ENCODE results near the gene KIF1A. TPM values are rescaled to one million over a fixed set of nuclear protein-coding genes. Genes with fewer than 3 reads are reported as not detected.

The KIF1A gene
- total and polyA plus RNA-seq, 8 donors = 32.4 to 76.0 (median 62.1) TPM

- 31 to 41% methylated on average over 33 of the region's 33 CpGs for WGBS, 2 donors
- FAIRE-seq = no peak
- peak; percentile 93 to 98 (median 97) for ATAC-seq
These were observed 31.3 kb upstream of the KIF1A start for GRCh38 chr2:240851078-240851991.

GRCh38 chr2:240850756-240851077, 30.7 kb upstream of the KIF1A start:
- TF ChIP-seq, protein P1, sequence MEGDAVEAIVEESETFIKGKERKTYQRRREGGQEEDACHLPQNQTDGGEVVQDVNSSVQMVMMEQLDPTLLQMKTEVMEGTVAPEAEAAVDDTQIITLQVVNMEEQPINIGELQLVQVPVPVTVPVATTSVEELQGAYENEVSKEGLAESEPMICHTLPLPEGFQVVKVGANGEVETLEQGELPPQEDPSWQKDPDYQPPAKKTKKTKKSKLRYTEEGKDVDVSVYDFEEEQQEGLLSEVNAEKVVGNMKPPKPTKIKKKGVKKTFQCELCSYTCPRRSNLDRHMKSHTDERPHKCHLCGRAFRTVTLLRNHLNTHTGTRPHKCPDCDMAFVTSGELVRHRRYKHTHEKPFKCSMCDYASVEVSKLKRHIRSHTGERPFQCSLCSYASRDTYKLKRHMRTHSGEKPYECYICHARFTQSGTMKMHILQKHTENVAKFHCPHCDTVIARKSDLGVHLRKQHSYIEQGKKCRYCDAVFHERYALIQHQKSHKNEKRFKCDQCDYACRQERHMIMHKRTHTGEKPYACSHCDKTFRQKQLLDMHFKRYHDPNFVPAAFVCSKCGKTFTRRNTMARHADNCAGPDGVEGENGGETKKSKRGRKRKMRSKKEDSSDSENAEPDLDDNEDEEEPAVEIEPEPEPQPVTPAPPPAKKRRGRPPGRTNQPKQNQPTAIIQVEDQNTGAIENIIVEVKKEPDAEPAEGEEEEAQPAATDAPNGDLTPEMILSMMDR (IDR thresholded peaks at IDR 0.05) = no peak
- no peak for FAIRE-seq
- 51 to 54% methylated on average over 11 of the region's 11 CpGs for WGBS, 2 donors

More at GRCh38 chr2:240851078-240851991, 31.3 kb upstream of the KIF1A start:
- H3K4me1 ChIP-seq = no peaks in the 10 kb centered on the region
- intact Hi-C loops (cut with DNase I) = no loop called here
- H3K27ac ChIP-seq = no peak overlapping the region
- no peaks in the 10 kb centered on the region for H3K36me3 ChIP-seq
- no peak overlapping the region for H3K4me3 ChIP-seq
- H3K27me3 ChIP-seq = no peaks in the 10 kb centered on the region
- TF ChIP-seq, protein P1 (IDR thresholded peaks at IDR 0.05) = peak; percentile 85 to 99 (median 98)
- H3K9me3 ChIP-seq = no peaks in the 10 kb centered on the region
- peak; percentile 70 to 97 (median 92) for DNase-seq

DNA sequence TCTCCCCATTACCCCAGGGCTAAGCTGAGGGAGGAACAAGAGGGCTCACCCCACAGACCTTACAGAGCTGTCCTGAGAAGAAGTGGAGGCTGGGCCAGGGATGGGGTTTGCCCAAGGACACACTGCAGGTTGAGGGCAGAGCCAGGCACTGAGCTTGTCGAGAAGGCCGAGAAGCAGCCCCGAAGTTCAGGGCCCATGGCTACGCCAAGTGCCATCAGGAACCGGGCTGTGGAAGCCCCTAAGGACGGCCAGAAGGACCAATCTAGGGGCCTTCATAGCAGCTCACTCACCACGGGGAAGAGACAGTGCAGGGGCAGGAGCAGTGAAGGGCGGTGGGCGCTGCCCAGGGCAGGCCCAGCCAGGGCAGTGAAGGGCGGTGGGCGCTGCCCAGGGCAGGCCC, 30.0 kb upstream of the KIF1A start:
- Histone ChIP-seq H3K4me3 (no peak overlapping the region), H3K27me3 (no peaks in the 10 kb centered on the region), H3K27ac (no peak overlapping the region), H3K4me1 (no peaks in the 10 kb centered on the region), H3K9me3 (no peaks in the 10 kb centered on the region), H3K36me3 (no peaks in the 10 kb centered on the region)
- TF ChIP-seq, protein P1 (IDR thresholded peaks at IDR 0.05) = no peak
- intact Hi-C loops (cut with DNase I) = no loop called here
- 77 to 80% methylated on average over 10 to 11 of the region's 11 CpGs for WGBS, 2 donors
- ATAC-seq (no peak), DNase-seq (peak in 1 of 6 donors; percentile 54), FAIRE-seq (no peak)

More at GRCh38 chr2:240850756-240851077, 30.7 kb upstream of the KIF1A start:
- H3K4me3 ChIP-seq = no peak overlapping the region
- no peaks in the 10 kb centered on the region for H3K36me3 ChIP-seq
- peak in 1 of 6 donors; percentile 45 for DNase-seq
- no peaks in the 10 kb centered on the region for H3K4me1 ChIP-seq
- intact Hi-C loops (cut with DNase I) = no loop called here
- H3K9me3 ChIP-seq = no peaks in the 10 kb centered on the region
- H3K27me3 ChIP-seq = no peaks in the 10 kb centered on the region
- no peak overlapping the region for H3K27ac ChIP-seq
- ATAC-seq = no peak

DNA sequence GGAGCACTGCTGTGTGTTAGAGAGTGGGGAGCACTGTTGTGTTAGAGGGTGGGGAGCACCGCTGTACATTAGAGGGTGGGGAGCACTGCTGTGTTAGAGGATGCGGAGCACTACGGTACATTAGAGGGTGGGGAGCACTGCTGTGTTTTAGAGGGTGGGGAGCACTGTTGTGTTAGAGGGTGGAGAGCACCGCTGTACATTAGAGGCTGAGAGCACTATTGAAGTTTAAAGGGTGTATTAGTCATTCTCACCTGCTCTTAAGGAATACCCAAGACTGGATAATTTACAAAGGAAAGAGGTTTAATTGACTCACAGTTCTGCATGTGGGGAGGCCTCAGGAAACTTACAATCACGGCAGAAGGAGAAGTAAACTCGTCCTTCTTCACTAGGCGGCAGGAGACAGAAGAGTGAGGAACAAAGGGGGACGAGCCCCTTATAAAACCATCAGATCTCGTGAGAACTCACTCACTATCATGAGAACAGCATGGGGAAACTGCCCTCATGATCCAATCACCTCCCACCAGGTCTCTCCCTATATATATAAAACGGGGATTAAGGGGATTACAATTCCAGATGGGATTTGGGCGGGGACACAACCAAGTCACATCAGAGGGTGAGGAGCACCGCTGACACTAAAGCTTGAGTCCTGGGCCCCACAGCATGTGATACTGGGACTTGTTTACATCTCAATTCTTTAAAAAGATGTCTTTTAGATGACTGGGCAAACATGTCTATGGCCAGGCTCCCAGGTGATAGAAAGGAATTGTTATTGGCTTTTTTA, 29.1 kb upstream of the KIF1A start:
- Histone ChIP-seq H3K4me3 (no peak overlapping the region), H3K9me3 (no peaks in the 10 kb centered on the region), H3K27ac (no peak overlapping the region), H3K36me3 (no peaks in the 10 kb centered on the region), H3K4me1 (no peaks in the 10 kb centered on the region), H3K27me3 (no peaks in the 10 kb centered on the region)
- no peak for ATAC-seq
- WGBS, 2 donors = 72 to 74% methylated on average over 12 of the region's 12 CpGs
- no peak for FAIRE-seq
- DNase-seq = no peak
- intact Hi-C loops (cut with DNase I) = no loop called here
- TF ChIP-seq, protein P1 (IDR thresholded peaks at IDR 0.05) = no peak
